ENCODE results near the gene SIRPA.

The SIRPA gene

GRCh38 chr20:1941226-1941625 is 46.0 kb downstream of the SIRPA start:
- H3K4me3 ChIP-seq (ENCODE audit: low read depth, low read length) = no peak overlapping the region
- no peak for TF ChIP-seq CTCF (IDR thresholded peaks at IDR 0.05; ENCODE audit: borderline replicate concordance, insufficient read depth, low read depth, low read length)

- no peak for TF ChIP-seq CTCF (IDR thresholded peaks at IDR 0.05; ENCODE audit: borderline replicate concordance, insufficient read depth, low read depth, low read length)
- H3K4me3 ChIP-seq (ENCODE audit: low read depth, low read length) = no peak overlapping the region
These were observed 46.9 kb downstream of the SIRPA start for GRCh38 chr20:1942061-1942460.

GRCh38 chr20:1942486-1943274 is 47.5 kb downstream of the SIRPA start:
- TF ChIP-seq CTCF (IDR thresholded peaks at IDR 0.05; ENCODE audit: borderline replicate concordance, insufficient read depth, low read depth, low read length) = no peak
- no peak overlapping the region for H3K4me3 ChIP-seq (ENCODE audit: low read depth, low read length)

GRCh38 chr20:1943275-1944002 is 48.2 kb downstream of the SIRPA start:
- H3K4me3 ChIP-seq (ENCODE audit: low read depth, low read length) = no peak overlapping the region
- TF ChIP-seq CTCF (IDR thresholded peaks at IDR 0.05; ENCODE audit: borderline replicate concordance, insufficient read depth, low read depth, low read length) = no peak

- TF ChIP-seq CTCF (IDR thresholded peaks at IDR 0.05; ENCODE audit: borderline replicate concordance, insufficient read depth, low read depth, low read length) = no peak
- no peak overlapping the region for H3K4me3 ChIP-seq (ENCODE audit: low read depth, low read length)
These were observed 49.3 kb downstream of the SIRPA start for GRCh38 chr20:1944345-1945091.

- H3K4me3 ChIP-seq (ENCODE audit: low read depth, low read length) = no peak overlapping the region
- no peak for TF ChIP-seq CTCF (IDR thresholded peaks at IDR 0.05; ENCODE audit: borderline replicate concordance, insufficient read depth, low read depth, low read length)
These were observed 50.0 kb downstream of the SIRPA start for GRCh38 chr20:1945134-1945618.

Measured in GM12875 (cell line).